Activated CD4-positive, CD25-positive, alpha-beta regulatory T cell (primary cell): ENCODE results near the gene CORO1C.
A peak's percentile ranks its signal among the peaks of the same experiment; 100 is the strongest.
"Not testable (repeated sequence)": the region's sequence is repeated elsewhere in the genome, so short reads cannot be mapped to it uniquely, and the experiment has no call there.

ENCODE experiments used
- DNase-seq, 4 experiments: peaks; one replicate each; lab custom pipeline; 2025; lab: John Stamatoyannopoulos, UW

Gene CORO1C

DNA sequence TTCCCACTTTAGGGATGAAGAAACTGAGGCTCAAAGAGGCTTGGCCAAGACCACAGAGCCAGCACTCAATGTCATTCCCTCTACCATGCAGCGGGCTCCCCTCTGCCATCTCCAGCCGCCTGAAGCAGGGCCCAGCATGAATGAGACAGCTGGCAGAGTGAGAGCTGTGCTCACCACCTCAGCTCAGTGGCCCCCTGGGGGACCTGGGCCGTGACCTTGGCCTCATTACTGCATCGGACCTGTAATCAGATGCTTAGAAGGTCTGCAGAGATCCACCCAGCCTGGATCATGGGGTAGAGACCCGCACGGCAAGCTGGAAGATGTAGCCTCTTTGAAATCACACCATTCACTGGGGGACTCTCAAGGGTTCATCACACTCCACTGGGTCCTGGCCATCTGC, 22.7 kb upstream of the CORO1C start:
- no peak for DNase-seq

DNA sequence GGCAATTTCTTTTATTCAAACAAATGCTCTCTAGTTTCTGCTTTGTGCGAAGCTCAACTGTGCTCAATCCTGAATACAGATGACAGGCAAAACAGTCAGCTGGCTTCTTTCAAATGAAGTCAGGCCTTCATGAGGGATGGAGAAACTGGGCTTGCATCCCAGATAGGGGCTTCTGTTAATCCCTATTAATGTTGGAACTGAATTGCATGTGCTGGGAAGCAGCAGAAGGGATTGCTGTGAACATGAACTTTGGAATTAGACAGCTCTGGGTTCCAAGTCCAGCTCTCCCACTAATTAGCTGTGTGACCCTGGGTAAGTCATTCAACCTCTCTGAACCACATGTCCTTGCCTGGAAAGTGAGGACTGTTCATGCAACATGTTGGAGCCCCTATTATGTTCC, 21.1 kb upstream of the CORO1C start:
- no peak for DNase-seq

DNA sequence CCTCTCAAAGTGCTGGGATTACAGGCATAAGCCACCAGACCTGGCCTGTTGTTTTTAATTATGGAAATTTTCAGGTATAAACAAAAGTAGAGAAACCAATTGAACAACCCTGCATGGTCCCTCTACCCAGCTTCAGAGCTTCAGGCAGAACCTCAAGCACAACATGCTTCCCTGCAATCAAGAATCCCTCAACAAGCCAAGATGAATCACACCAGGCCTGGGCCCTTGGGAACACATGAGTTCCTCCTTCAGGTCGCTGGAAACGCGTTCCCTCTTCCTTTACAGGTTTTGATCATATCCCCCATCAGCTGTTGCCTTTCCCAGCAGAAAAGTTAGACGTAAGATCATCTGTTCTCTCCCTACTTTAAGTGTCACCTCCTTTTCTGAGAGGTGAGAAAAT, 20.5 kb upstream of the CORO1C start:
- DNase-seq = no peak

DNA sequence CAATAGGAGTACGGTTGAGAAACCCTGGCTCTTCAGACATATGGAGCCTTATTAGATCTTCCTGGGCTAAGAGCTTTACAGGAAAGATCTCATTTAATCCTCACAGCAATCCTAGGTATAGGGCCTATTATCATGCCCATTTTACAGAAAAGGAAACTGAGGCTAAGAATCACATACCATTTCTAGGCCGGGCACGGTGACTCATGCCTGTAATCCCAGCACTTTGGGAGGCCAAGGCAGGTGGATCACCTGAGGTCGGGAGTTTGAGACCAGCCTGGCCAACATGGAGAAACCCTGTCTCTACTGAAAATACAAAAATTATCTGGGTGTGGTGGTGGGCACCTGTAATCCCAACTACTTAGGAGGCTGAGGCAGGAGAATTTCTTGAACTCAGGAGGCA, 19.7 kb upstream of the CORO1C start:
- DNase-seq = not testable (repeated sequence)

DNA sequence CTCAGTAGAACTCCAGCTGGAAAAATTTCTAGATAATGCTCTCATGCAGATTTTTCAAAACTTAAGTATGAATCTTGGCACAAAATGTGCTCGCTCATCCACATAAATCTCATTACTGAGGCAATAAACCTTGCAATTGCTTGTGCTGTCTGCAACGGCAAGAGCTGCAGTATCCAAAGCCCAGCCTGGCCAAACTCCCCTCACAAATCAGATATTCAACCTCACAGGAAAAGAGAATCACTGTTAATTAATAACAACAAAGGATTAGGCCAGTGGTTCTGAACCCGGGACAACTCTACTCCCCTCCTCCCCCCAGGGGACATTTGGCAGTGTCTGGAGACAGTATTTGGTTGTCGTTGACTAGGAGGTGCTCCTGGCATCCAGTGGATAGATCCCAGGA, 19.2 kb upstream of the CORO1C start:
- no peak for DNase-seq

DNA sequence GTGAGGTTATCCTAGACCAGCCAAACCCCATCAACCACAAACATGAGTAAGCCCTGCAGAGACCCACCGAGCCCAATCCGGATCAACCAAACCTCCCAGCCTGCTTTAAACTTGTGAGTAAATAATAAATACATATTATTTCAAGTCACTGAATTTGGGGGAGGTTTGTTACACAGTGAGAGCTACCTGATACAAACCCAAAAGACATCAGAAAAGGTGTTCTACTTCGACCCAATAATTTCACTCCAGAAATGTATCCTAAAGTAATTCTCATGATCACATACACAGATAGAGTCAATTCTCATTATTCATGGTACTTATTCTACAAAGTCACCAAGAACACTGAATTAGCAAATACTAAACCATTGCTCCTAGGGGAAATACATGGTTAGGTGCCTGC, 16.2 kb upstream of the CORO1C start:
- no peak for DNase-seq

DNA sequence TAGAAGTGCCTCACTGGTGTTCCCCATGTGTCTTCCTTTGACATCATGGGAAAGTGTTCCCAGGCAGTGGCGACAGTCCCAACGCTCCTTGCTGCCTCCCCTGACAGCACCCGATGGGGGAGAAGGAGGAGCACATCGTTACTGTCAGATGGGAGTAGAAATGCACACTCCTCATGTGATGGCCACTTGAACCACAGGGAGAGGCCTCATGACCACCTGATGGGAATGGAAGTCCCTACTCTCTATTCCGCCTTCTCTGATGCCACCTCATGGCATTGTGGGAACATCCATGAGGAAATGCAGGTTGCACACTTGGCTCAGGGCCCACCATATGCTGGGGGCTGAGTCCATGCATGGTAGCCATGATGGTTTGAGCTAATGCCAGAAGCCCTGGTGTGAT, 14.3 kb upstream of the CORO1C start:
- no peak for DNase-seq

DNA sequence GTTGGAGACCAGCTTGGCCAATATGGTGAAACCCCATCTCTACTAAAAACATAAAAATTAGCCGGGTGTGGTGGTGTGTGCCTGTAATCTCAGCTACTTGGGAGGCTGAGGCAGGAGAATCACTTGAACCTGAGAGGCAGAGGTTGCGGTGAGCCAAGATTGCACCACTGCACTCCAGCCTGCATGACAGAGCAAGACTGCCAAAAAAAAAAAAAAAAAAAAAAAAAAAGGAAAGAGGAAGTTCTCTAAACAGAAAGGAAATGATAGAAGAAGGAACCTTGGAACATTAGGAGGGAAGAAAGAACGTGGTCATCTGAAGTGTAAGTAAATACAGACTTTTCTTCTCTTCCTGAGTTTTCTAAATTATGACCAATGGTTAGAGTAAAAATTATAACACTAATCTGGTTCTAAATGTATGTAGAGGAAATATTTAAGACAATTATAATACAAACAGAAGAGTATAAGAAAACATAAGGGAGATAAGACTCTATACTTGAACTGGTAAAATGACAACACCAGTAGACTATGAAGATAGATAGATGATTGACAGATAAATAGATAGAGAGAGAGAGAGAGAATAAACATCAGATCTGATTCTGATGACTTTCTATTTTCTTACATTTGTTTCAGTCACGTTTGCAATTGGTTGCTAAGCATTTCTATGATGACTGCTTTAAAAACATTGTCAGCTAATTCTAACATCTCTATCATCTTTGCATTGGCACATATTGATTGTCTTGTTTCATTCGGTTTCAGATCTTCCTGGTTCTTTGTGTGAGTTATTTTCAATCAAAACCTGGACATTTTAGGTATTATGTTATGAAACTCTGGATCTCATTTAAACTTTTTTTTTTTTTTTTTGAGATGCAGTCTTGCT, 12.9 kb upstream of the CORO1C start:
- DNase-seq = no peak

DNA sequence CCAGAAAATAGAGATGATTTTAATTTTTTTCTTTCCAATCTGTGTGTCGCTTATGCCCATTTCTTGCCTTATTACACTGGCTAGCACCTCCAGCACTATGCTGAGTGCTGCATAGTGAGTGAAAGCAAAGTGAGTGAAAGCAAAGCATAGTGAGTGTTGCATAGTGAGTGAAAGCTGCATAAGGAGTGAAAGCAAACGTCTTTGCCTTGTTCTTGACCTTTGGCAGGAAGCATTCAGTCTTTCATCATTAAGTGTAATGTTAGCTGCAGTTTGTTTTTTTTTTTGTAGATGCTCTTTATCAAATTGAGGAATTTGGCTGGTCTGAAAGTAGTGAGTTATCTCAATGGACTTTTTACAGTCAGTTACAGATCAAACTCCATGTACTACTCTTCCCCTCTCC, 6.9 kb upstream of the CORO1C start:
- no peak for DNase-seq

DNA sequence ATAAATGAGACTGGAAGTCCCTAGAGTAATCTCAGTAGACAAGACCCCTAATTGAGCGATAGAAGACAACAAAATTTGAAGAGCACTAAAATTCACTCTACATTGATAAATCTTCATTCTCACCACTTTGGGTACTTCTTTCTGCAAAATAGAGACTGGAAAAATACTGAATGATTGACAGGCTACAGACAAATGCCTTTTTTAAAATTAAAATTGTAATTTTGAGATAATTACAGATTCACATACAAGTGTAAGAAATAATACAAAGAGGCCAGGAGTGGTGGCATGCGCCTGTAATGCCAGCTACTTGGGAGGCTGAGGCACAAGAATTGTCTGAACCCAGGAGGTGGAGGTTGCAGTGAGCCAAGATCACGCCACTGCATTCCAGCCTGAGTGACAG, 4.5 kb upstream of the CORO1C start:
- no peak for DNase-seq

DNA sequence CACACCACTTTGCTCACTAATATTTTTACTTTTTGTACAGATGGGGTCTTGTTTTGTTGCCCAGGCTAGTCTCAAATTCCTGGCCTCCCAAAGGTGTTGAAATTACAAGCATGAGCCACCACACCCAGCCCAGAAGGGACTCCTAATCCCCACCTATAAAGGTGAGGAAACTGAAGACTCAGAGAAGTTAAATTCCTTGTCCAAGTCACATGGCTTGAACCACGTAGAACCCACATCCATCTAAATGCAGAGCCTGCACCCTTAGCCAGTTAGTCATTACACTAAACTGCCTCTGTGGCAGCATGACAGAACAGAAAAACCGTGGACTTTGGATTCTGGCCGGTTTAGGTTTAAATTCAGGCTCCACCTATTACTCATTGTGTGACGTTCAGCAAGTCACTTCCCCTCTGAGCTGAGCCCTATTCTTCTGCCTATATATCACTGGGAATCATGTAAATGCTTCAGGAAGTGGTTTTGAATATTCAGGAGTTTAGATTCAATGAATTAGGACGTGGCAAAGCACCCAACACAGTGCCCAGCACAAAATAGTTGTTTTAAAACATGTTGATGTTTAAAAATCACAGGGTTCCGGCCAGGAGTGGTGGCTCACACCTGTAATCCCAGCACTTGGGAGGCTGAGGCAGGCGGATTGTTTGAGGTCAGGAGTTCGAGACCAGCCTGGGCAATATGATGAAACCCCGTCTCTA, 3.0 kb upstream of the CORO1C start:
- DNase-seq = no peak

DNA sequence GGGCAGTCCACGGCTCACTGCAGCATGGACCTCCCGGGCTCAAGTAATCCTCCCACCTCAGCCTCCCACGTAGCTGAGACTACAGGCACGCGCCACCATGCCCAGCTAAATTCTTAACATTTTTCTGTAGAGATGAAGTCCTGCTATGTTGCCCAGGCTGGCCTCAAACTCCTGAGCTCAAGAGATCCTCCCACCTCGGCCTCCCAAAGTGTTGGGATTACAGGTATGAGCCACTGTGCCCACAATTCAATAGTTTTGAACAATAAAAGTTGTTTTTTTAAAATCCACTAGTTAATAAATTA, 1.9 kb upstream of the CORO1C start:
- not testable (repeated sequence) for DNase-seq

DNA sequence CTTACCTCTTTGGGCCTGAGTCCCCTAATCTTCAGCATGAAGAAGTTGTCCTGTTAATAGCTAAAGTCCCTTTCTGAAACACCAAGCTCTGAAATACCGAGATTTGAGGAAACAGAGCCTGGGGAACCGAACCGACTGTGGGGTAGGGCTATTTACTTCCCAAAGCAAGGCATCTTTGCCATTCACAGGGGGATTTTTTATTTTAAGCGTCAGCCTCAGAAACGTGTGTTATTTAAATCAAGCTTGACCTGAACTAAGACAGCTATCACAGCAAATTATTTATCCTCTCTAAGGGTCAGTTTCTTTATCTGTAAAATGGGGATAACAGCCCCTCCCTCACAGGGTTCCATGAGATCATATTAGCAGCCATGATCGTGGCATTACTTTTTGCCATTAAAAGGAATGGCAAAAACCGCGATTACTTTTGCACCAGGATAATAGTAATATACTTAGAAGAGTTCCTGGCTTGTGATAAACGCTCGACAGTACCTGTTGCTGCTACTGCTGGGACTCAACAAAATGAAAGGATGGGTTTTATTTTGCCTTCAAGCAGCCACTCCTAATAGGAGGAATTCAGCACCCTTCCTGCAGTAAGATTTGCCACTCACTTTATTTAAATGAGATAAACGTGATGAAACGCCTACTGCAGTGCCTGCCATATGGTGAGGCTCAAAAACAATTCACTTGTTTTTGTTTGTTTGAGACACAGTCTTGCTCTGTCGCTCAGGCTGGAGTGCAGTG, 1.3 kb upstream of the CORO1C start:
- DNase-seq = no peak

DNA sequence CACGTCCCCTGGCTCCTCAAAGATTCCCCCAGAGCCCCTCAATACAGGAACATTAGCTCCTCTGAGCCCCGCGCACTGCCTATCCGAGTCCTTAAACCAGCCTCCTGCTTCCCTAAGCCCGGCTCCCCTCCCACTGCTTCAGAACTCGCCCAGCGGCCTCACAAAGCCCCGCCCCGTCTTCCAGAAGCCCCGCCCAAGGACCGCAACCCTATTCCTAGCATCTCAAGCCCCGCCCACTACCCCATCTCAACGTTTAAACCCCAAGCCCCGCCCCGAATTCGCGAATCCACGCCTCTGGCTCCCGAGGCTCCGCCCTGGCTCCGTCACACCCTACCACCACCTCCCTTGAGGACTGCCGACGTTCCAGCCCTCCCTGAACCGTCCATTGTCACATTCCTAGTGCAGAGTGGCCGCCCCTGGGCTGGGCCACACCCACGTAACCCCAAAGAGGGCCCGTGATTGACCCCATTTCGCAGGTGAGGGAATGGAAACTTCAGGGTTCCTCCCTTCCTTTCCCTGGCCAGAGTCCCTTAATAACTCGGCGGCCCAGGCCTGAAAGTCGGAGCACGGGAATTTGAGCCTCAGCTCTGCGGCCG, 646 bp upstream of the CORO1C start:
- peak; percentile 85 to 95 (median 92) for DNase-seq

DNA sequence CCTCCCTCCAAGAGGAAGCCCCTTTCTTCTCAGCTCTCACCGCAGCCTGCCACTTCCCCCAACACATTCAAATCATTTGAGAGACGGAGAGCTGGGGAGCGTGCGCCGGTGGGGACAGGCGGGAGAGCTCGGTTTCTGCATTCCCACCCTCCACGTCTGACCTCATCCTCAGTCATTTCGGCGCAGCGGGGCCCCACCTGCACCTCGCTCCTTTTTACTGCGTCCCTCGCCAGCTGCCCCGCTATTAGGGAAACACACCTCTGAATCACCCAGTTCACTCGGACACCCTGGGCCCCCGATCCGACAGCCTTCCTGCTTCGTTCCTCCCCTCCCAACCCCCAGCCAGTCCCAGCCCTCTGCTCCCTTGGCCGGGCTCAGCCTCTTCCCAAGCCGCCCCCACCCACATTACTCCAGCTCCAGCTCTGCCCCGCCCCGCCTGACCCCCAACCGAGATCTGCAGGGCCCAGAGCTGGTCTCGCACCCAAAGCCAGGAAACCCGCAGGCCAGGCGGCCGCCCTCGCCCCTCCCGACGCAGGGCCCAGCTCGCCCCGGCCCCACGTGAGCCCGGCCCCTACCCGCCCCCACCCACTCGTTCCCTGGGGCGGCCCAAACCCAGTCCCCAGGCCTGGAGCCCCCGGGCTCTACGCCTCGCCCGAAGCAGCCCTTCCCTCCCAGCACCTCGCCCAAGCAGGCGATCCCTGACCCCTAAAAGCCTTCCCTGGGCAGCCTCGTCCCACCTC, 783 bp downstream of the CORO1C start:
- peak in 3 of 4 experiments; percentile 8 to 25 (median 13) for DNase-seq

DNA sequence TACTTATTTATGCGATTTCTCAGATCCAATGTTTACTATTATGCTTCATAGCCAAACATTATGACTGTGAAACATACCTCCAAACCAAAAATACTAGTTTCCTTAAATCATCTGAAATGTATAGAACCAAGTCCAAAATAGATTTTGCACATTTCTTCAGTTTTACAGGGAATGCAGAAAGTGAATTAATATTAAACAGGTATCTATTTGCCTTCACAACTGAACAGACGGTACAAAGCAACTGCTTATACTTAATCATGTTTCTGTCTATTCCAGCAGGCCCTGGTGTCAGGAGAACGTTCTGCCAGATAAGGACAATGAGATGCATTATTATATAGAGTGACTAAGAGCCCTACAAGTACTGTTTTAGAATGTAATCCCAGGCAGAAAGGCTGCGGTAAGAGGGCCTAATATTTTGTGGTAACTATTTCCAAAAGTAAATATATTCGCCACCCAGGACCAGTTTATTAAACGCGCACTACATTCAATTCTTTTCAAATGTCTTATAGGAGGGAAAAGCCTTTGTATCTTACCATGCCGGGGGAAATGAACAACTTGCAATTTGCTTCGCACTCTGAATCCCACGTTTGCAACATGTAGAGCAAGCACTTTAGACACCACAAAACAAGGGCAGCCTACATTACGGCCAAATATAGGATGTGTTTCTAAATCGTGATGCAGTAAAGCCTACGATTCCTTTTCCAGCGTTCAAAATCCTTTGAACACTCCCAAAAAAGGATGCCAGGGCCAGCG, 1.5 kb downstream of the CORO1C start:
- DNase-seq = no peak

DNA sequence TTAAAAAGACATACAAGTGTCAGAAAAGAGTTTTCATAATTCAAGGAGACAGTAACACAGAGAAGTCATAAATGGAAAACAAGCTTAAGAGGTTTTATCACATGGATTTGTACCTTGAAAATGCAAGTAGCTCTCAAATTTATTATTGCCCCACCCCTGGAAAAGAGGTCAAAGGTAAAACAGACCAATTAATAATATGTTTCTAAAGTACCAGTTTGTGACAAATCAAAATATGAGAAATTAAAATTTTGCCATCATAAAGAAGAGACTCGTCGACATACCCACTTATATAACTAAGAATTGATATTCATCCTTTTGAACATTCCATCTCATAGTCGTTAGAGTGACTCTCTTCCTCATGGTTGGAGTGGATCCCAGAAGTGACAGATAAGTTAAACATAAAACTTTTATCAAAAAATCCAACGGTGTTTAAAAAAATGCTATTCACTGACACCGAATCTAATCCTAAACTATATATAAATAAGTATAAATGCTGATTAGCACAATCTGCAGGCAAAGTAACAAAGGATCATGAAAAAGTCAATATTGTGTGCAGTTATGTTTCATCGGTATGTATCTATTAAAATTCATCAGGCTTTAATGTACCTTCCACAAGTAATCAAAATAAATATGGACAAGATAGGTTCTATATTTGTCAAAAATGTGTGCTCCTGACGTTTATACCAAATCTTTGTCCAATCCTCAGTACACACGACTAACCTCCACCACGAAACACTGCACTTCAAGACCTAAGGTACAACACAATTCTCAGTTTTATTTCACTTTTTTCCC, 2.3 kb downstream of the CORO1C start:
- DNase-seq = no peak

DNA sequence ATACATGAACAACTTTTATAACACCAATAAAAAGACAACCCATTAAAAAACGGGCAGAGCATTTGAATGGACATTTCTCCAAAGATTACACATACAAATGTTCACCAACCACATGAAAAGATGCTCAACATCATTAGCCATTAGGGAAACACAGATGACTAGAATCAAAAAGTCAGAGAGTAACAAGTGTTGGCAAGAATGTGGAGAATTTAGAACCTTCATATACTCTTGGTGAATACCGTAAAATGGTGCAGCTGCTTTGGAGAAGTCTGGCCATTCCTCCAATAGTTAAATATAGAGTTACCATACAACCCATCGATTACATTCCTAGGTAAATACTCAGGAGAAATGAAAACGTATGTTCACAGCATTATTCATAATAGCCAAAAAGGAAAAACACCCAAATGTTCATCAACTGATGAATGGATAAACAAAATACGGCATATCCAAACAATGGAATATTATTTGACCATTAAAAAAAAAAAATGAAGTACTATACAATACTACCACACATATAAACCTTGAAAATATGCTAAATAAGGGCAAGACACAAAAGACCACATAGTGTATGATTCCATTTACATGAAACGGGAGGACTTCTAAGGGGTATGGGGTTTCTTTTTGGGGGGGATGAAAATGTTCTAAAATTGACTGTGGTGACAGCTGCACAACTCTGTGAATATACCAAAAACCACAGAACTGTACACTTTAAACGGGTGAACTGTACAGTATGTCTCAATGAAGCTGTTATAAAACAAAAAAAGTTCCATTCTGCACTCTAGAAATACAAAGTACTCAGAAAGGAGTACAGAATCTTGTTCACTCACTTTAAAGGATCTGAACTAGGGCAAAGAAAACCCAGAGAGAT, 3.2 kb downstream of the CORO1C start:
- DNase-seq = no peak

DNA sequence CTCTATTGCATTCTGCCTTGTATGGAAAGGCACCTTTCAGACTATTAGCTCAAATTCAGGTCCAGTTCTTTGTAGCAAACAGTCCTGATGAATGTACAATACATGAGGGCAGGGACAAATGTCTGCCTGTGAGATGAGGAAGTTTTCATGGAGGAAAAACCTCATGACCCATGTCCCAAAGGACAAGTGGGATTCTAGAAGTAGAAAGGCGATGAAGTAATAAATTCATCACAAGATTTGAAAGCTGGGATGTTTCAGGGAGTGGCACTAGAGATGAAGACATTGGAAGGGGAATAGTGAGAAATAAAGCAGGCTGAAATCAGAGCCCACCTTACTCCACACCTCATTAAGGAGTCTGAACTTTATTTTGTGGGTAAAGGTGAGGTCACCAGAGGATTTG, 4.2 kb downstream of the CORO1C start:
- no peak for DNase-seq

DNA sequence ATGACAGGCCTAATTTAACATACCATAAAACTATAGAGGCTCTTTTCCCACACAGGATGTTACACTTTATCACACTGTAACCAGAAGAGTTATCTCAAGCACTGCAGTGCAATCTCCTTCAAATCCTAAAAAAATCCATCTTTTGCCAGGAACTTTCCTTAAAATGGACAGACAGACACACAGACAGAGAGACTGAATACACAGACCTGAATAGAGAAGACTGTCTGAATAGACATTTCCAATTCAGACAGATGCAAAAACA, 6.5 kb downstream of the CORO1C start:
- no peak for DNase-seq
